ENCODE data around the gene GMDS.

DNA sequence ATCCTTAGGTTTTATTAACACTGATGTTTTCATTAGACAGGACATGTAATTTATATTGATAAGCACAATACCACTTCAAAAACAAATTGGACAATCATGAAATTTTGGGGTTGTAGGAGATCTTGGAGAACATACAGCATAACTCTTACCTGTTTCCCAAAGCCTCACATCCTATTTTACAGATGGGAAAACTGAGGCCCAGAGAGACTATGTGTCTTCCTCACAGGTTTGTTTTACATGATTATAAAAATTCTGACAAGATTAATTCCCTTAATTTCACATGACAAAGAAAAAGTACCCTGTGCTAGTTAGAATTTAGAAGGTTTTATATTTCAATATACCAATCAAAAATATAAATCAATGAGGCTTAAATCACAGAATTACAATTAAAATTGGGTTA is 145.5 kb downstream of the GMDS start:
- no peak for TF ChIP-seq ZFP30 (CRISPR knock-in tag; IDR thresholded peaks at IDR 0.05)
- TF ChIP-seq OSR1 (CRISPR knock-in tag; IDR thresholded peaks at IDR 0.05): no peak
- TF ChIP-seq ESRRG (CRISPR knock-in tag; IDR thresholded peaks at IDR 0.05): no peak
- TF ChIP-seq RARB (CRISPR knock-in tag; IDR thresholded peaks at IDR 0.05): no peak
- TF ChIP-seq TOX (CRISPR knock-in tag; IDR thresholded peaks at IDR 0.05; ENCODE audit: borderline replicate concordance): no peak
- no peak for TF ChIP-seq PATZ1 (CRISPR knock-in tag; IDR thresholded peaks at IDR 0.05; ENCODE audit: borderline replicate concordance)
- no peak for TF ChIP-seq ZNF8 (CRISPR knock-in tag; IDR thresholded peaks at IDR 0.05)
- no peak for TF ChIP-seq ZNF565 (CRISPR knock-in tag; conservative IDR thresholded peaks at IDR 0.05; ENCODE audit: low read depth)
- TF ChIP-seq, protein P1, sequence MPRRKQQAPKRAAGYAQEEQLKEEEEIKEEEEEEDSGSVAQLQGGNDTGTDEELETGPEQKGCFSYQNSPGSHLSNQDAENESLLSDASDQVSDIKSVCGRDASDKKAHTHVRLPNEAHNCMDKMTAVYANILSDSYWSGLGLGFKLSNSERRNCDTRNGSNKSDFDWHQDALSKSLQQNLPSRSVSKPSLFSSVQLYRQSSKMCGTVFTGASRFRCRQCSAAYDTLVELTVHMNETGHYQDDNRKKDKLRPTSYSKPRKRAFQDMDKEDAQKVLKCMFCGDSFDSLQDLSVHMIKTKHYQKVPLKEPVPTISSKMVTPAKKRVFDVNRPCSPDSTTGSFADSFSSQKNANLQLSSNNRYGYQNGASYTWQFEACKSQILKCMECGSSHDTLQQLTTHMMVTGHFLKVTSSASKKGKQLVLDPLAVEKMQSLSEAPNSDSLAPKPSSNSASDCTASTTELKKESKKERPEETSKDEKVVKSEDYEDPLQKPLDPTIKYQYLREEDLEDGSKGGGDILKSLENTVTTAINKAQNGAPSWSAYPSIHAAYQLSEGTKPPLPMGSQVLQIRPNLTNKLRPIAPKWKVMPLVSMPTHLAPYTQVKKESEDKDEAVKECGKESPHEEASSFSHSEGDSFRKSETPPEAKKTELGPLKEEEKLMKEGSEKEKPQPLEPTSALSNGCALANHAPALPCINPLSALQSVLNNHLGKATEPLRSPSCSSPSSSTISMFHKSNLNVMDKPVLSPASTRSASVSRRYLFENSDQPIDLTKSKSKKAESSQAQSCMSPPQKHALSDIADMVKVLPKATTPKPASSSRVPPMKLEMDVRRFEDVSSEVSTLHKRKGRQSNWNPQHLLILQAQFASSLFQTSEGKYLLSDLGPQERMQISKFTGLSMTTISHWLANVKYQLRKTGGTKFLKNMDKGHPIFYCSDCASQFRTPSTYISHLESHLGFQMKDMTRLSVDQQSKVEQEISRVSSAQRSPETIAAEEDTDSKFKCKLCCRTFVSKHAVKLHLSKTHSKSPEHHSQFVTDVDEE (CRISPR knock-in tag; IDR thresholded peaks at IDR 0.05): no peak
- TF ChIP-seq CSDC2 (CRISPR knock-in tag; IDR thresholded peaks at IDR 0.05): no peak
- TF ChIP-seq CREB5 (CRISPR knock-in tag; IDR thresholded peaks at IDR 0.05; ENCODE audit: low read depth): no peak
- no peak for TF ChIP-seq ARNTL (CRISPR knock-in tag; IDR thresholded peaks at IDR 0.05; ENCODE audit: borderline replicate concordance, low read depth)
- TF ChIP-seq ZNF70 (CRISPR knock-in tag; IDR thresholded peaks at IDR 0.05): no peak

Data from SK-N-SH treated with all-trans-retinoic acid at 6 μM for 48 hours (cell line).